GM23338 (cell line): Measurements from ENCODE around the gene PRPF39. TPM values are rescaled to one million over a fixed set of nuclear protein-coding genes. Genes with fewer than 3 reads are reported as not detected.

Source experiments
- ATAC-seq: fragments of 200-7000 bp; cut with Tn5 transposase; 3 replicates; pipeline ENCODE4 v1.9.1; 2020
- DNase-seq: peaks from one replicate; pipeline ENCODE4 v3.0.0-alpha.2; 2015; ENCODE audit warnings: low spot score
- H2AFZ ChIP-seq: fragments of 200-600 bp; sonication (generic); 2 replicates; pipeline ENCODE4 v1.8.0; 2016; ENCODE audit warnings: antibody characterized with exemption, mild to moderate bottlenecking, moderate library complexity
- H3F3A ChIP-seq: fragments of 200-600 bp; sonication (generic); replicated peaks from 2 replicates; pipeline ENCODE4 v1.8.0; 2017; ENCODE audit warnings: antibody characterized with exemption, mixed run types, low read depth
- H3K27ac ChIP-seq: fragments of 200-600 bp; sonication (generic); 2 replicates; pipeline ENCODE4 v1.6.1; 2016; ENCODE audit warnings: low read depth
- H3K27me3 ChIP-seq: fragments of 200-600 bp; sonication (generic); 2 replicates; pipeline ENCODE4 v1.8.0; 2016; ENCODE audit warnings: mild to moderate bottlenecking, mixed run types, moderate library complexity; ENCODE audit not compliant: insufficient read depth
- H3K36me3 ChIP-seq: fragments of 200-600 bp; sonication (generic); 2 replicates; pipeline ENCODE4 v1.8.0; 2016; ENCODE audit warnings: mild to moderate bottlenecking; ENCODE audit not compliant: insufficient read depth
- H3K4me1 ChIP-seq: fragments of 200-600 bp; sonication (generic); 2 replicates; pipeline ENCODE4 v1.8.0; 2016; ENCODE audit warnings: mild to moderate bottlenecking, moderate library complexity; ENCODE audit not compliant: insufficient read depth
- H3K4me2 ChIP-seq: fragments of 200-600 bp; sonication (generic); 2 replicates; pipeline ENCODE4 v1.7.1; 2017; ENCODE audit warnings: mixed run types
- H3K4me3 ChIP-seq: fragments of 200-600 bp; sonication (generic); 2 replicates; pipeline ENCODE4 v1.6.1; 2016; ENCODE audit warnings: mixed run types
- H3K79me2 ChIP-seq: fragments of 200-600 bp; sonication (generic); replicated peaks from 2 replicates; pipeline ENCODE4 v1.8.0; 2017; ENCODE audit warnings: mild to moderate bottlenecking; ENCODE audit not compliant: insufficient read depth
- H3K9me2 ChIP-seq: fragments of 200-600 bp; sonication (generic); 2 replicates; pipeline ENCODE4 v1.8.0; 2017; ENCODE audit not compliant: insufficient read depth
- H4K20me1 ChIP-seq: fragments of 200-600 bp; sonication (generic); replicated peaks from 2 replicates; pipeline ENCODE4 v1.8.0; 2017; ENCODE audit warnings: mild to moderate bottlenecking; ENCODE audit not compliant: insufficient read depth
- H3K27ac Mint-ChIP-seq: 2 replicates; pipeline ENCODE4 v1.8.0; 2020; ENCODE audit warnings: inconsistent platforms, mild to moderate bottlenecking, moderate library complexity, mixed read lengths
- H3K27me3 Mint-ChIP-seq: 3 replicates; pipeline ENCODE4 v1.8.0; 2022; ENCODE audit warnings: low read depth, mild to moderate bottlenecking, moderate library complexity, mixed read lengths, inconsistent platforms; ENCODE audit not compliant: insufficient read depth, poor library complexity
- H3K36me3 Mint-ChIP-seq: 3 replicates; pipeline ENCODE4 v1.8.0; 2021; ENCODE audit warnings: low read depth, mild to moderate bottlenecking, inconsistent platforms, moderate library complexity, mixed read lengths
- H3K4me1 Mint-ChIP-seq: 3 replicates; pipeline ENCODE4 v1.8.0; 2020; ENCODE audit warnings: mild to moderate bottlenecking, inconsistent platforms, mixed read lengths
- H3K4me3 Mint-ChIP-seq: 3 replicates; pipeline ENCODE4 v1.8.0; 2021; ENCODE audit warnings: moderate library complexity, mild to moderate bottlenecking, inconsistent platforms, mixed read lengths
- H3K9me3 Mint-ChIP-seq: 3 replicates; pipeline ENCODE4 v1.8.0; 2020; ENCODE audit warnings: moderate library complexity, mild to moderate bottlenecking, inconsistent platforms, mixed read lengths
- CREB1 ChIP-seq: fragments of 250-450 bp; sonication (Bioruptor Pico); IDR thresholded peaks from 2 replicates; pipeline ENCODE4 v1.5.0; 2020; ENCODE audit warnings: low read depth, mild to moderate bottlenecking, moderate library complexity
- CTCF ChIP-seq, 2 experiments: fragments of 200-600 bp in 1 of 2; sonication (generic) in 1 of 2; conservative IDR thresholded peaks; 2 replicates each; pipeline versions ENCODE4 v1.5.1 to v1.6.1; 2016 to 2017; ENCODE audit warnings: antibody characterized with exemption in 2 of 2, low read depth in 2 of 2, mild to moderate bottlenecking in 2 of 2, moderate library complexity in 1 of 2
- EZH2phosphoT487 ChIP-seq: fragments of 200-600 bp; sonication (generic); IDR thresholded peaks from one replicate; pipeline ENCODE4 v1.8.1; 2018; ENCODE audit warnings: antibody characterized with exemption; ENCODE audit not compliant: unreplicated experiment
- NANOG ChIP-seq: IDR thresholded peaks from 2 replicates; pipeline ENCODE4 v1.6.1; 2016; ENCODE audit warnings: antibody characterized with exemption, borderline replicate concordance
- REST ChIP-seq: IDR thresholded peaks from one replicate; pipeline ENCODE4 v1.6.1; 2018; ENCODE audit warnings: antibody characterized with exemption; ENCODE audit not compliant: unreplicated experiment
- ZNF114 ChIP-seq: fragments of 250-450 bp; sonication (Bioruptor Pico); IDR thresholded peaks from 2 replicates; pipeline ENCODE4 v1.5.0; 2020; ENCODE audit warnings: mild to moderate bottlenecking, moderate library complexity
- ZNF331 ChIP-seq: fragments of 250-450 bp; sonication (Bioruptor Pico); IDR thresholded peaks from 2 replicates; pipeline ENCODE4 v1.5.0; 2020; ENCODE audit warnings: low read depth, mild to moderate bottlenecking, moderate library complexity
- polyA plus RNA-seq: library from polyadenylated mRNA; unstranded; fragments of >200 nt; fragmentation: Nextera tagmentation; extraction: Ambion mirVana; gene quantifications from 2 replicates; pipeline ENCODE4 v1.2.1, GENCODE V29; 2016
- total RNA-seq: library from RNA; depleted of rRNA; stranded (reverse); fragments of >200 nt; shearing (Covaris generic); gene quantifications from 2 replicates; pipeline ENCODE4 v1.2.3, GENCODE V29; 2014

PRPF39 gene
- total and polyA plus RNA-seq, 2 experiments from 2014 or later, result 30.7 to 56.9 TPM

GRCh38 chr14:45057349-45057748 lies 26.6 kb upstream of the PRPF39 start:
- TF ChIP-seq CREB1 (CRISPR knock-in tag) (no peak), REST (no peak), NANOG (no peak), ZNF331 (CRISPR knock-in tag) (no peak), EZH2phosphoT487 (no peak), ZNF114 (CRISPR knock-in tag) (no peak), CTCF (conservative IDR thresholded peaks at IDR 0.05; ENCODE audit: low read depth in 2 of 2) (no peak)
- Mint-ChIP-seq H3K4me1 (no peaks in the 10 kb centered on the region), H3K27me3 (no peaks in the 10 kb centered on the region), H3K36me3 (peaks cover 13% of the 10 kb centered on the region), H3K9me3 (no peaks in the 10 kb centered on the region), H3K27ac (no peak overlapping the region), H3K4me3 (no peak overlapping the region)
- ATAC-seq (no peak), DNase-seq (no peak)
- H3K36me3 ChIP-seq, result no peaks in the 10 kb centered on the region
- H3K27ac ChIP-seq, result no peak overlapping the region
- no peaks in the 10 kb centered on the region for H3K79me2 ChIP-seq
- H3K9me2 ChIP-seq, result no peaks in the 10 kb centered on the region
- H3K27me3 ChIP-seq, result no peaks in the 10 kb centered on the region
- no peak overlapping the region for H3K4me2 ChIP-seq
- H4K20me1 ChIP-seq, result no peaks in the 10 kb centered on the region
- H3K4me1 ChIP-seq, result no peaks in the 10 kb centered on the region; the same call in 1 of the 2 replicates
- no peak overlapping the region for H3K4me3 ChIP-seq
- H3F3A ChIP-seq, result no peaks in the 10 kb centered on the region
- H2AFZ ChIP-seq, result no peak overlapping the region

- no peak for TF ChIP-seq NANOG
- no peak for DNase-seq
- Histone ChIP-seq H3K36me3 (no peaks in the 10 kb centered on the region), H3K79me2 (no peaks in the 10 kb centered on the region), H3K4me2 (no peak overlapping the region), H3K4me3 (no peak overlapping the region), H3K9me2 (no peaks in the 10 kb centered on the region), H4K20me1 (no peaks in the 10 kb centered on the region), H3F3A (no peaks in the 10 kb centered on the region), H3K27ac (no peak overlapping the region), H3K4me1 (no peaks in the 10 kb centered on the region; the same call in 1 of the 2 replicates), H3K27me3 (no peaks in the 10 kb centered on the region), H2AFZ (no peak overlapping the region)
- Mint-ChIP-seq H3K4me3 (no peak overlapping the region), H3K4me1 (no peaks in the 10 kb centered on the region), H3K27me3 (no peaks in the 10 kb centered on the region), H3K27ac (no peak overlapping the region), H3K36me3 (peaks cover 10% of the 10 kb centered on the region), H3K9me3 (no peaks in the 10 kb centered on the region)
- ATAC-seq, result no peak
Measured at GRCh38 chr14:45057881-45058364, 26.0 kb upstream of the PRPF39 start.
